GM23338 (cell line): ENCODE results near the gene GSTT2B.
"Not testable (repeated sequence)": the region's sequence is repeated elsewhere in the genome, so short reads cannot be mapped to it uniquely, and the experiment has no call there.

ENCODE experiments used
- CREB1 ChIP-seq: fragments of 250-450 bp; sonication (Bioruptor Pico); IDR thresholded peaks from 2 replicates; pipeline ENCODE4 v1.5.0; 2020; ENCODE audit warnings: low read depth, mild to moderate bottlenecking, moderate library complexity
- CTCF ChIP-seq, 2 experiments: fragments of 200-600 bp in 1 of 2; sonication (generic) in 1 of 2; conservative IDR thresholded peaks; 2 replicates each; pipeline versions ENCODE4 v1.5.1 to v1.6.1; 2016 to 2017; ENCODE audit warnings: antibody characterized with exemption in 2 of 2, low read depth in 2 of 2, mild to moderate bottlenecking in 2 of 2, moderate library complexity in 1 of 2
- EZH2 ChIP-seq: fragments of 200-600 bp; sonication (generic); IDR thresholded peaks from one replicate; pipeline ENCODE4 v1.8.0; 2017; ENCODE audit warnings: antibody characterized with exemption, mild to moderate bottlenecking, low read depth; ENCODE audit not compliant: unreplicated experiment
- EZH2phosphoT487 ChIP-seq: fragments of 200-600 bp; sonication (generic); IDR thresholded peaks from one replicate; pipeline ENCODE4 v1.8.1; 2018; ENCODE audit warnings: antibody characterized with exemption; ENCODE audit not compliant: unreplicated experiment
- POLR2AphosphoS5 ChIP-seq: IDR thresholded peaks from 2 replicates; pipeline ENCODE4 v1.6.1; 2016; ENCODE audit warnings: antibody characterized with exemption, low read depth
- TF ChIP-seq, protein P1 (sequence below): IDR thresholded peaks from 2 replicates; pipeline ENCODE4 v1.6.1; 2016; ENCODE audit warnings: antibody characterized with exemption

GRCh38 chr22:23949764-23950163 lies 11.2 kb downstream of the GSTT2B start:
- TF ChIP-seq, protein P1, sequence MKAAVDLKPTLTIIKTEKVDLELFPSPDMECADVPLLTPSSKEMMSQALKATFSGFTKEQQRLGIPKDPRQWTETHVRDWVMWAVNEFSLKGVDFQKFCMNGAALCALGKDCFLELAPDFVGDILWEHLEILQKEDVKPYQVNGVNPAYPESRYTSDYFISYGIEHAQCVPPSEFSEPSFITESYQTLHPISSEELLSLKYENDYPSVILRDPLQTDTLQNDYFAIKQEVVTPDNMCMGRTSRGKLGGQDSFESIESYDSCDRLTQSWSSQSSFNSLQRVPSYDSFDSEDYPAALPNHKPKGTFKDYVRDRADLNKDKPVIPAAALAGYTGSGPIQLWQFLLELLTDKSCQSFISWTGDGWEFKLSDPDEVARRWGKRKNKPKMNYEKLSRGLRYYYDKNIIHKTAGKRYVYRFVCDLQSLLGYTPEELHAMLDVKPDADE: not testable (repeated sequence)
- not testable (repeated sequence) for TF ChIP-seq CTCF (conservative IDR thresholded peaks at IDR 0.05; ENCODE audit: low read depth in 2 of 2); POLR2AphosphoS5; EZH2; EZH2phosphoT487; CREB1 (CRISPR knock-in tag)
